Measurements from ENCODE around the gene SQOR.

The SQOR gene

GRCh38 chr15:45666119-45666875 is 31.5 kb downstream of the SQOR start:
- H3K4me3 ChIP-seq (ENCODE audit: control insufficient read depth, low read depth, low read length) = no peak overlapping the region
- DNase-seq (ENCODE audit: low read depth) = no peak
- no peak for TF ChIP-seq CTCF (IDR thresholded peaks at IDR 0.05; ENCODE audit: control insufficient read depth, insufficient read depth, low read depth, low read length, missing control alignments)

- TF ChIP-seq CTCF (IDR thresholded peaks at IDR 0.05; ENCODE audit: control insufficient read depth, insufficient read depth, low read depth, low read length, missing control alignments) = no peak
- no peak for DNase-seq (ENCODE audit: low read depth)
- H3K4me3 ChIP-seq (ENCODE audit: control insufficient read depth, low read depth, low read length) = no peak overlapping the region
These were observed 32.2 kb downstream of the SQOR start for GRCh38 chr15:45667002-45667401.

GRCh38 chr15:45668386-45668785 is 33.6 kb downstream of the SQOR start:
- no peak for TF ChIP-seq CTCF (IDR thresholded peaks at IDR 0.05; ENCODE audit: control insufficient read depth, insufficient read depth, low read depth, low read length, missing control alignments)
- no peak overlapping the region for H3K4me3 ChIP-seq (ENCODE audit: control insufficient read depth, low read depth, low read length)
- DNase-seq (ENCODE audit: low read depth) = no peak

GRCh38 chr15:45669422-45669821 is 34.6 kb downstream of the SQOR start:
- no peak for TF ChIP-seq CTCF (IDR thresholded peaks at IDR 0.05; ENCODE audit: control insufficient read depth, insufficient read depth, low read depth, low read length, missing control alignments)
- DNase-seq (ENCODE audit: low read depth) = no peak
- no peak overlapping the region for H3K4me3 ChIP-seq (ENCODE audit: control insufficient read depth, low read depth, low read length)

- no peak overlapping the region for H3K4me3 ChIP-seq (ENCODE audit: control insufficient read depth, low read depth, low read length)
- no peak for TF ChIP-seq CTCF (IDR thresholded peaks at IDR 0.05; ENCODE audit: control insufficient read depth, insufficient read depth, low read depth, low read length, missing control alignments)
- no peak for DNase-seq (ENCODE audit: low read depth)
These were observed 35.3 kb downstream of the SQOR start for GRCh38 chr15:45670091-45670490.

- no peak for DNase-seq (ENCODE audit: low read depth)
- no peak for TF ChIP-seq CTCF (IDR thresholded peaks at IDR 0.05; ENCODE audit: control insufficient read depth, insufficient read depth, low read depth, low read length, missing control alignments)
- H3K4me3 ChIP-seq (ENCODE audit: control insufficient read depth, low read depth, low read length) = no peak overlapping the region
These were observed 35.7 kb downstream of the SQOR start for GRCh38 chr15:45670511-45670910.
